Neural progenitor cell (in vitro differentiated cells): ENCODE measurements around the gene JOSD1.

ENCODE experiments used
- CTCF ChIP-seq: fragments of 200-600 bp; sonication (generic); IDR thresholded peaks from 2 replicates; pipeline ENCODE4 v1.5.1; 2017; ENCODE audit warnings: antibody characterized with exemption, mild to moderate bottlenecking
- EZH2 ChIP-seq: fragments of 200-600 bp; sonication (generic); IDR thresholded peaks from 2 replicates; pipeline ENCODE4 v1.6.1; 2017; ENCODE audit warnings: antibody characterized with exemption, mild to moderate bottlenecking, moderate library complexity
- EZH2phosphoT487 ChIP-seq: fragments of 200-600 bp; sonication (generic); IDR thresholded peaks from 2 replicates; pipeline ENCODE4 v1.6.1; 2017; ENCODE audit warnings: antibody characterized with exemption

GRCh38 chr22:38715852-38716251, 15.1 kb upstream of the JOSD1 start:
- no peak for TF ChIP-seq CTCF
- TF ChIP-seq EZH2 = no peak
- no peak for TF ChIP-seq EZH2phosphoT487
